ENCODE data around the gene PTPRR. TPM values are rescaled to one million over a fixed set of nuclear protein-coding genes. Genes with fewer than 3 reads are reported as not detected.

Gene PTPRR
- total RNA-seq, 1 donor from 2014 or later = 0.33 TPM

- TF ChIP-seq CTCF (IDR thresholded peaks at IDR 0.05; ENCODE audit: unreplicated experiment) = no peak
- DNase-seq (ENCODE audit: low spot score) = no peak
- no peaks in the 10 kb centered on the region for H3K27me3 Mint-ChIP-seq (ENCODE audit: unreplicated experiment)
- no peak overlapping the region for H3K4me3 Mint-ChIP-seq (ENCODE audit: unreplicated experiment)
- H3K36me3 Mint-ChIP-seq (ENCODE audit: low read depth, unreplicated experiment) = no peaks in the 10 kb centered on the region
- H3K9me3 Mint-ChIP-seq (ENCODE audit: unreplicated experiment) = no peaks in the 10 kb centered on the region
- H3K27ac Mint-ChIP-seq (ENCODE audit: unreplicated experiment) = no peak overlapping the region
- H3K4me1 Mint-ChIP-seq (ENCODE audit: unreplicated experiment) = peaks cover 8% of the 10 kb centered on the region
Measured at GRCh38 chr12:70928071-70928470, 7.5 kb upstream of the PTPRR start.

GRCh38 chr12:70927356-70927755, 6.8 kb upstream of the PTPRR start:
- no peak overlapping the region for H3K27ac Mint-ChIP-seq (ENCODE audit: unreplicated experiment)
- peaks cover 8% of the 10 kb centered on the region for H3K4me1 Mint-ChIP-seq (ENCODE audit: unreplicated experiment)
- H3K4me3 Mint-ChIP-seq (ENCODE audit: unreplicated experiment) = no peak overlapping the region
- TF ChIP-seq CTCF (IDR thresholded peaks at IDR 0.05; ENCODE audit: unreplicated experiment) = no peak
- H3K9me3 Mint-ChIP-seq (ENCODE audit: unreplicated experiment) = no peaks in the 10 kb centered on the region
- H3K27me3 Mint-ChIP-seq (ENCODE audit: unreplicated experiment) = no peaks in the 10 kb centered on the region
- no peak for DNase-seq (ENCODE audit: low spot score)
- H3K36me3 Mint-ChIP-seq (ENCODE audit: low read depth, unreplicated experiment) = no peaks in the 10 kb centered on the region

- H3K36me3 Mint-ChIP-seq (ENCODE audit: low read depth, unreplicated experiment) = no peaks in the 10 kb centered on the region
- peaks cover 8% of the 10 kb centered on the region for H3K4me1 Mint-ChIP-seq (ENCODE audit: unreplicated experiment)
- H3K27ac Mint-ChIP-seq (ENCODE audit: unreplicated experiment) = no peak overlapping the region
- no peaks in the 10 kb centered on the region for H3K9me3 Mint-ChIP-seq (ENCODE audit: unreplicated experiment)
- no peak for TF ChIP-seq CTCF (IDR thresholded peaks at IDR 0.05; ENCODE audit: unreplicated experiment)
- DNase-seq (ENCODE audit: low spot score) = no peak
- no peak overlapping the region for H3K4me3 Mint-ChIP-seq (ENCODE audit: unreplicated experiment)
- peaks cover 1% of the 10 kb centered on the region for H3K27me3 Mint-ChIP-seq (ENCODE audit: unreplicated experiment)
Measured at GRCh38 chr12:70925539-70925938, 5.0 kb upstream of the PTPRR start.

GRCh38 chr12:70920891-70921290, 353 bp upstream of the PTPRR start:
- H3K4me3 Mint-ChIP-seq (ENCODE audit: unreplicated experiment) = no peak overlapping the region

GRCh38 chr12:70919597-70920035, 922 bp downstream of the PTPRR start:
- TF ChIP-seq CTCF (IDR thresholded peaks at IDR 0.05; ENCODE audit: unreplicated experiment) = no peak
- Mint-ChIP-seq H3K4me3 (ENCODE audit: unreplicated experiment) (no peak overlapping the region), H3K4me1 (ENCODE audit: unreplicated experiment) (peaks cover 12% of the 10 kb centered on the region), H3K27me3 (ENCODE audit: unreplicated experiment) (peaks cover 6% of the 10 kb centered on the region), H3K36me3 (ENCODE audit: low read depth, unreplicated experiment) (no peaks in the 10 kb centered on the region), H3K9me3 (ENCODE audit: unreplicated experiment) (no peaks in the 10 kb centered on the region), H3K27ac (ENCODE audit: unreplicated experiment) (no peak overlapping the region)
- peak; percentile 17 for DNase-seq (ENCODE audit: low spot score)

More at GRCh38 chr12:70920891-70921290, 353 bp upstream of the PTPRR start:
- Mint-ChIP-seq H3K36me3 (ENCODE audit: low read depth, unreplicated experiment) (no peaks in the 10 kb centered on the region), H3K27me3 (ENCODE audit: unreplicated experiment) (peaks cover 5% of the 10 kb centered on the region), H3K4me1 (ENCODE audit: unreplicated experiment) (peaks cover 15% of the 10 kb centered on the region), H3K27ac (ENCODE audit: unreplicated experiment) (no peak overlapping the region), H3K9me3 (ENCODE audit: unreplicated experiment) (no peaks in the 10 kb centered on the region)
- TF ChIP-seq CTCF (IDR thresholded peaks at IDR 0.05; ENCODE audit: unreplicated experiment) = no peak
- DNase-seq (ENCODE audit: low spot score) = no peak

Measured in endothelial cell (in vitro differentiated cells).